ENCODE measurements around the gene SLC26A8.

DNA sequence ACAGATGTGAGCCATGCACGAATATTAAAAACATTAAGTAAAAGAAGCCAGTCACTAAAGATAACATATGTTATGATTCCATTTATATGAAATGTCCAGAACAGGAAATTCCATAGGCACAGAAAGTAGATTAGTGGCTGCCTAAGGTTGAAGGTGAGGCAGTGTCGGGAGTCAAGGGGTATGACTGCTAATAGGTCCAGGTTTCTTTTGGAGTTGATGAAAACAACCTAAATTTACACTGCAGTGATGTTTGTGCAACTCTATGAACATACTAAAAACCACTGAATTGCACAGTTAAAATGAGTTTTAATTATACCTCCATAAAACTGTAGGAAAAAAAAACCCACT is 118.0 kb downstream of the SLC26A8 start:
- TF ChIP-seq, protein P1, sequence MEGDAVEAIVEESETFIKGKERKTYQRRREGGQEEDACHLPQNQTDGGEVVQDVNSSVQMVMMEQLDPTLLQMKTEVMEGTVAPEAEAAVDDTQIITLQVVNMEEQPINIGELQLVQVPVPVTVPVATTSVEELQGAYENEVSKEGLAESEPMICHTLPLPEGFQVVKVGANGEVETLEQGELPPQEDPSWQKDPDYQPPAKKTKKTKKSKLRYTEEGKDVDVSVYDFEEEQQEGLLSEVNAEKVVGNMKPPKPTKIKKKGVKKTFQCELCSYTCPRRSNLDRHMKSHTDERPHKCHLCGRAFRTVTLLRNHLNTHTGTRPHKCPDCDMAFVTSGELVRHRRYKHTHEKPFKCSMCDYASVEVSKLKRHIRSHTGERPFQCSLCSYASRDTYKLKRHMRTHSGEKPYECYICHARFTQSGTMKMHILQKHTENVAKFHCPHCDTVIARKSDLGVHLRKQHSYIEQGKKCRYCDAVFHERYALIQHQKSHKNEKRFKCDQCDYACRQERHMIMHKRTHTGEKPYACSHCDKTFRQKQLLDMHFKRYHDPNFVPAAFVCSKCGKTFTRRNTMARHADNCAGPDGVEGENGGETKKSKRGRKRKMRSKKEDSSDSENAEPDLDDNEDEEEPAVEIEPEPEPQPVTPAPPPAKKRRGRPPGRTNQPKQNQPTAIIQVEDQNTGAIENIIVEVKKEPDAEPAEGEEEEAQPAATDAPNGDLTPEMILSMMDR (IDR thresholded peaks at IDR 0.05) = no peak
- TF ChIP-seq EP300 (IDR thresholded peaks at IDR 0.05) = no peak
- no peak for TF ChIP-seq POLR2A (IDR thresholded peaks at IDR 0.05)

Data from tibial nerve (tissue), 4 donors.